HepG2 (cell line): ENCODE data around the gene CLPX. TPM values are rescaled to one million over a fixed set of nuclear protein-coding genes. Genes with fewer than 3 reads are reported as not detected.

Source experiments
- BORCS8-MEF2B ChIP-seq: sonication (generic); formaldehyde crosslinking; IDR thresholded peaks from 2 replicates; pipeline ENCODE4 v1.8.0; 2022; ENCODE audit warnings: mild to moderate bottlenecking, missing genetic modification reagents
- CBFB ChIP-seq: sonication (generic); formaldehyde crosslinking; IDR thresholded peaks from 2 replicates; pipeline ENCODE4 v1.4.0; 2020; ENCODE audit warnings: missing genetic modification reagents
- DNMT3B ChIP-seq: conservative IDR thresholded peaks from 2 replicates; pipeline ENCODE4 v1.6.1; 2016; ENCODE audit warnings: missing biosample characterization, control low read depth
- EEA1 ChIP-seq: sonication (generic); formaldehyde crosslinking; IDR thresholded peaks from 2 replicates; pipeline ENCODE4 v1.5.1; 2020; ENCODE audit warnings: mild to moderate bottlenecking, missing genetic modification reagents, borderline replicate concordance
- FOXM1 ChIP-seq: sonication (generic); formaldehyde crosslinking; IDR thresholded peaks from 2 replicates; pipeline ENCODE4 v1.5.0; 2020; ENCODE audit warnings: missing genetic modification reagents
- HNRNPLL ChIP-seq: fragments of 200-400 bp; formaldehyde crosslinking; IDR thresholded peaks from 2 replicates; pipeline ENCODE4 v1.6.1; 2017; ENCODE audit warnings: mild to moderate bottlenecking, low read depth, low read length; ENCODE audit not compliant: poor library complexity, severe bottlenecking
- HOXA9 ChIP-seq: sonication (generic); formaldehyde crosslinking; IDR thresholded peaks from 2 replicates; pipeline ENCODE4 v1.8.1; 2022; ENCODE audit warnings: missing genetic modification reagents, mild to moderate bottlenecking, moderate library complexity, borderline replicate concordance
- IKZF1 ChIP-seq: fragments of 450-650 bp; IDR thresholded peaks from 2 replicates; pipeline ENCODE4 v1.7.1; 2016
- LBX2 ChIP-seq: sonication (generic); formaldehyde crosslinking; IDR thresholded peaks from 2 replicates; pipeline ENCODE4 v1.5.0; 2020; ENCODE audit warnings: missing genetic modification reagents, mild to moderate bottlenecking, borderline replicate concordance
- RBAK ChIP-seq: sonication (generic); formaldehyde crosslinking; IDR thresholded peaks from 2 replicates; pipeline ENCODE4 v1.5.1; 2020; ENCODE audit warnings: mild to moderate bottlenecking, missing genetic modification reagents
- RBFOX2 ChIP-seq: fragments of 200-400 bp; formaldehyde crosslinking; IDR thresholded peaks from 2 replicates; pipeline ENCODE4 v1.6.1; 2017; ENCODE audit warnings: low read depth, mild to moderate bottlenecking, low read length
- TCF7 ChIP-seq: sonication (generic); IDR thresholded peaks from 2 replicates; pipeline ENCODE4 v1.6.1; 2016; ENCODE audit warnings: antibody characterized with exemption, low read depth
- TMF1 ChIP-seq: sonication (generic); formaldehyde crosslinking; IDR thresholded peaks from 2 replicates; pipeline ENCODE4 v1.8.1; 2022; ENCODE audit warnings: low read depth, missing genetic modification reagents
- ZBTB14 ChIP-seq: sonication (generic); formaldehyde crosslinking; IDR thresholded peaks from 2 replicates; pipeline ENCODE4 v1.4.0; 2020; ENCODE audit warnings: missing genetic modification reagents
- ZMYM3 ChIP-seq: sonication (generic); formaldehyde crosslinking; IDR thresholded peaks from 2 replicates; pipeline ENCODE4 v1.5.1; 2020; ENCODE audit warnings: mild to moderate bottlenecking, missing genetic modification reagents
- ZNF407 ChIP-seq: sonication (generic); formaldehyde crosslinking; IDR thresholded peaks from one replicate; pipeline ENCODE4 v1.5.1; 2020; ENCODE audit warnings: mild to moderate bottlenecking, missing genetic modification reagents; ENCODE audit errors: not compliant biosample characterization
- ZNF446 ChIP-seq: sonication (generic); formaldehyde crosslinking; IDR thresholded peaks from 2 replicates; pipeline ENCODE4 v1.5.0; 2020; ENCODE audit warnings: mild to moderate bottlenecking, missing genetic modification reagents
- ZNF720 ChIP-seq: sonication (generic); formaldehyde crosslinking; IDR thresholded peaks from 2 replicates; pipeline ENCODE4 v1.4.0; 2020; ENCODE audit warnings: missing genetic modification reagents
- ZNF761 ChIP-seq: sonication (generic); formaldehyde crosslinking; conservative IDR thresholded peaks from 2 replicates; pipeline ENCODE4 v1.4.0; 2020; ENCODE audit warnings: mild to moderate bottlenecking, missing genetic modification reagents
- ZNF816 ChIP-seq: sonication (generic); formaldehyde crosslinking; IDR thresholded peaks from 2 replicates; pipeline ENCODE4 v1.8.0; 2022; ENCODE audit warnings: missing genetic modification reagents, mild to moderate bottlenecking, borderline replicate concordance
- ZNF883 ChIP-seq: sonication (generic); formaldehyde crosslinking; IDR thresholded peaks from 2 replicates; pipeline ENCODE4 v1.5.1; 2020; ENCODE audit warnings: mild to moderate bottlenecking, missing genetic modification reagents; ENCODE audit errors: not compliant biosample characterization
- polyA plus RNA-seq, 8 experiments: library from polyadenylated mRNA; depleted of rRNA in 3 of 8; stranded (reverse) in 7 of 8; unstranded in 1 of 8; fragments of >200 nt; fragmentation: Illumina TruSeq in 4 of 8; extraction: Trizol in 4 of 8; gene quantifications; 2 replicates each; pipeline versions ENCODE4 v1.2.1 to v1.2.3, GENCODE V29; 2011 to 2016; ENCODE audit warnings: low read depth in 4 of 8, missing spikeins in 1 of 8, mixed read lengths in 1 of 8; ENCODE audit not compliant: insufficient read depth in 1 of 8
- total RNA-seq, 5 experiments: library from RNA; depleted of rRNA; stranded (reverse); fragments of >200 nt; fragmentation: Illumina TruSeq; extraction: Trizol; gene quantifications; 2 replicates each; pipeline ENCODE4 v1.2.3, GENCODE V29; 2016; ENCODE audit warnings: low read depth in 1 of 5

CLPX gene
- total and polyA plus RNA-seq, 2 of the 13 experiments (the other 11 are each of a cell fraction or from before 2014, with no cell fraction given): 33.9 to 61.3 TPM

GRCh38 chr15:65132878-65133547, 52.1 kb downstream of the CLPX start (continued):
- peak; percentile 70 for TF ChIP-seq RBFOX2
- 0 out of 2 replicates have a peak, but pooled peaks have one; percentile 24 for TF ChIP-seq ZNF761
- no peak for TF ChIP-seq DNMT3B (CRISPR knock-in tag)
- TF ChIP-seq TCF7: no peak
- TF ChIP-seq HOXA9 (CRISPR knock-in tag): 0 out of 2 replicates have a peak, but pooled peaks have one; percentile 45
- TF ChIP-seq HNRNPLL: peak; percentile 80
- TF ChIP-seq RBAK (CRISPR knock-in tag): no peak
- peak; percentile 51 for TF ChIP-seq TMF1 (CRISPR knock-in tag)
- 0 out of 2 replicates have a peak, but pooled peaks have one; percentile 24 for TF ChIP-seq ZBTB14 (CRISPR knock-in tag)
- no peak for TF ChIP-seq ZMYM3
- TF ChIP-seq LBX2 (CRISPR knock-in tag): no peak
- 0 out of 2 replicates have a peak, but pooled peaks have one; percentile 41 for TF ChIP-seq BORCS8-MEF2B (CRISPR knock-in tag)
- peak; percentile 55; the same call in 1 of the 2 replicates for TF ChIP-seq CBFB (CRISPR knock-in tag)
- no peak for TF ChIP-seq ZNF816 (CRISPR knock-in tag)
- TF ChIP-seq ZNF407 (CRISPR knock-in tag): peak; percentile 40
- TF ChIP-seq IKZF1: no peak
- TF ChIP-seq ZNF720: no peak
- TF ChIP-seq ZNF446 (CRISPR knock-in tag): 0 out of 2 replicates have a peak, but pooled peaks have one; percentile 30
- peak; percentile 19 for TF ChIP-seq ZNF883 (CRISPR knock-in tag)
- TF ChIP-seq EEA1 (CRISPR knock-in tag): peak; percentile 75
- 0 out of 2 replicates have a peak, but pooled peaks have one; percentile 22 for TF ChIP-seq FOXM1 (CRISPR knock-in tag)
